B cell (primary cell): ENCODE results near the gene NPAS3. TPM values are rescaled to one million over a fixed set of nuclear protein-coding genes. Genes with fewer than 3 reads are reported as not detected.

ENCODE experiments used
- ATAC-seq: fragments of 200-7000 bp; cut with Tn5 transposase; one replicate; pipeline ENCODE4 v1.10.0; 2021; ENCODE audit warnings: low read depth, mild to moderate bottlenecking, moderate number of reproducible peaks, moderate library complexity
- CTCF ChIA-PET: fragments of 350-600 bp; sonication (Branson Sonifier 250); formaldehyde crosslinking; loops from one replicate; lab custom pipeline; 2021; ENCODE audit warnings: antibody characterized with exemption, inconsistent platforms; lab: Charles Lee
- POLR2A ChIA-PET: fragments of 350-600 bp; sonication (Branson Sonifier 250); formaldehyde crosslinking; loops from one replicate; lab custom pipeline; 2021; ENCODE audit warnings: antibody characterized with exemption; lab: Charles Lee
- DNase-seq: peaks from one replicate; pipeline ENCODE4 v3.0.0; 2013
- H2AFZ ChIP-seq: 2 replicates; pipeline ENCODE4 v1.6.1; 2012; ENCODE audit warnings: mild to moderate bottlenecking, low read depth, low read length; ENCODE audit not compliant: insufficient read depth, poor library complexity, severe bottlenecking
- H3K27ac ChIP-seq, 2 donors: 1 replicate in 1 of 2; 2 replicates in 1 of 2; pipeline ENCODE4 v1.5.1; 2012 to 2013; ENCODE audit warnings: low read length in 2 of 2, mild to moderate bottlenecking in 2 of 2, moderate library complexity in 1 of 2
- H3K27me3 ChIP-seq, 4 experiments: fragments of 200-600 bp in 1 of 4; sonication (generic) in 1 of 4; replicated peaks in 1 of 4; 1 replicate in 2 of 4; 2 replicates in 2 of 4; pipeline versions ENCODE4 v1.6.1 to v1.7.0; 2013 to 2016; ENCODE audit warnings: low read length in 3 of 4, mild to moderate bottlenecking in 2 of 4, mixed read lengths in 1 of 4, moderate library complexity in 1 of 4; ENCODE audit not compliant: insufficient read depth in 4 of 4, control insufficient read depth in 3 of 4; ENCODE audit errors: control extremely low read depth in 1 of 4
- H3K36me3 ChIP-seq, 2 experiments: replicated peaks in 1 of 2; 1 replicate in 1 of 2; 2 replicates in 1 of 2; pipeline versions ENCODE4 v1.6.1 to v1.7.1; 2013; ENCODE audit warnings: low read length in 1 of 2; ENCODE audit not compliant: insufficient read depth in 2 of 2, control insufficient read depth in 1 of 2; ENCODE audit errors: control extremely low read depth in 1 of 2, extremely low read depth in 1 of 2
- H3K4me1 ChIP-seq, 2 donors: fragments of 200-600 bp in 1 of 2; sonication (generic) in 1 of 2; 1 replicate in 1 of 2; 2 replicates in 1 of 2; pipeline versions ENCODE4 v1.5.1 to v1.6.1; 2013 to 2017; ENCODE audit warnings: low read length in 2 of 2; ENCODE audit not compliant: control insufficient read depth in 2 of 2, insufficient read depth in 2 of 2
- H3K4me2 ChIP-seq: replicated peaks from 2 replicates; pipeline ENCODE3; 2012; ENCODE audit warnings: mild to moderate bottlenecking, low read depth, low read length; ENCODE audit not compliant: poor library complexity, severe bottlenecking
- H3K4me3 ChIP-seq, 5 experiments: fragments of 200-600 bp in 1 of 5; sonication (generic) in 1 of 5; 1 replicate in 3 of 5; 2 replicates in 2 of 5; pipeline versions ENCODE4 v1.5.1 to v1.7.0; 2011 to 2016; ENCODE audit warnings: low read length in 4 of 5, mild to moderate bottlenecking in 4 of 5, low read depth in 2 of 5, control low read depth in 1 of 5, moderate library complexity in 1 of 5; ENCODE audit not compliant: insufficient read depth in 1 of 5; ENCODE audit errors: control extremely low read depth in 1 of 5, extremely low read depth in 1 of 5
- H3K79me2 ChIP-seq: fragments of 200-600 bp; sonication (generic); one replicate; pipeline ENCODE4 v1.6.0; 2016; ENCODE audit warnings: low read length; ENCODE audit not compliant: control insufficient read depth, insufficient read depth
- H3K9ac ChIP-seq: fragments of 200-600 bp; sonication (generic); 2 replicates; pipeline ENCODE4 v1.6.1; 2017; ENCODE audit warnings: mild to moderate bottlenecking, low read length, moderate library complexity
- H3K9me3 ChIP-seq, 3 donors: one replicate each; pipeline versions ENCODE4 v1.6.1 to v1.7.1; 2013; ENCODE audit warnings: low read length in 2 of 3; ENCODE audit not compliant: control insufficient read depth in 2 of 3, insufficient read depth in 1 of 3; ENCODE audit errors: control extremely low read depth in 1 of 3
- H4K20me1 ChIP-seq: 2 replicates; pipeline ENCODE4 v1.6.0; 2012; ENCODE audit warnings: mild to moderate bottlenecking, low read length; ENCODE audit not compliant: insufficient read depth, control insufficient read depth, poor library complexity, severe bottlenecking
- H3K27ac Mint-ChIP-seq: one replicate; pipeline ENCODE4 v1.8.0; 2021; ENCODE audit warnings: mixed read lengths
- H3K27me3 Mint-ChIP-seq: one replicate; pipeline ENCODE4 v1.8.0; 2021; ENCODE audit warnings: mixed read lengths
- H3K4me1 Mint-ChIP-seq: one replicate; pipeline ENCODE4 v1.8.0; 2021; ENCODE audit warnings: mixed read lengths
- H3K4me3 Mint-ChIP-seq: one replicate; pipeline ENCODE4 v1.8.0; 2021; ENCODE audit warnings: mixed read lengths
- H3K9me3 Mint-ChIP-seq: one replicate; pipeline ENCODE4 v1.8.0; 2022; ENCODE audit warnings: mixed read lengths; ENCODE audit not compliant: insufficient read depth
- EZH2 ChIP-seq: IDR thresholded peaks from 2 replicates; pipeline ENCODE4 v1.6.1; 2012; ENCODE audit warnings: borderline replicate concordance, low read depth, mild to moderate bottlenecking, moderate library complexity, low read length; ENCODE audit not compliant: insufficient read depth, poor library complexity, severe bottlenecking
- WGBS: methylation state at CpG from one replicate; pipeline ENCODE4 v1.1.5; 2013; ENCODE audit warnings: missing lambda C conversion rate; ENCODE audit not compliant: insufficient coverage; 5-methylcytosine and 5-hydroxymethylcytosine counted together
- intact Hi-C: fragments of 100-400 bp; cut with micrococcal nuclease; formaldehyde crosslinking; loops from one replicate; pipeline ENCODE4 v1.10.0; 2022
- polyA plus RNA-seq: library from polyadenylated mRNA; depleted of rRNA; stranded (reverse); fragments of >200 nt; gene quantifications from 2 replicates; pipeline ENCODE4 v1.2.3, GENCODE V29; 2012
- total RNA-seq, 2 donors: library from RNA; stranded (reverse); fragments of 120-200 nt in 1 of 2; gene quantifications; 1 replicate in 1 of 2; 2 replicates in 1 of 2; pipeline versions ENCODE4 v1.2.3 to v1.2.4, GENCODE V29; 2013 to 2022
- TF ChIP-seq, protein P1 (sequence below): fragments of 200-600 bp; IDR thresholded peaks from one replicate; pipeline ENCODE4 v1.8.0; 2022; ENCODE audit warnings: antibody characterized with exemption, mild to moderate bottlenecking

Gene NPAS3
- total and polyA plus RNA-seq, 2 donors (not counting 1 experiment from before 2014, with no cell fraction given), result not detected

DNA sequence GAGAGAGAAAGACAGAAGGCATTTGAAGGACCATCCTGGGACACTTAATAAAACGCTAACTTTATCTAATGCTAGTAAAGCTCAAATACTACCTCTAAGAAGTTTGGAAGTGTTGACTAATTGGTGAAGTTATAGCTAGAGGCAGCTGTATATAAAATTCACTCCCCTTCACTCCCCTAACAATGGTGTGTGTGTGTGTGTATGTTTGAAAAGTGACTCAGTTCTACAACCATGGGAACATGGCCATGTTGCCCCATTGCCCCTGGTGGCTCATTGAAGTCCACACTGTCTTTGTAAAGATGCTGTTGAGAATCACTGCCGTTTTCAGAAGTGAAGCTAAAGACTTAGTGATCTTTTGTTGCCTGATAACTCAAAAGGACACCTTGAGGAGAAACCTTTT is 262.4 kb downstream of the NPAS3 start:
- H3K27me3 Mint-ChIP-seq, result no peaks in the 10 kb centered on the region
- no peaks in the 10 kb centered on the region for H3K4me1 ChIP-seq

DNA sequence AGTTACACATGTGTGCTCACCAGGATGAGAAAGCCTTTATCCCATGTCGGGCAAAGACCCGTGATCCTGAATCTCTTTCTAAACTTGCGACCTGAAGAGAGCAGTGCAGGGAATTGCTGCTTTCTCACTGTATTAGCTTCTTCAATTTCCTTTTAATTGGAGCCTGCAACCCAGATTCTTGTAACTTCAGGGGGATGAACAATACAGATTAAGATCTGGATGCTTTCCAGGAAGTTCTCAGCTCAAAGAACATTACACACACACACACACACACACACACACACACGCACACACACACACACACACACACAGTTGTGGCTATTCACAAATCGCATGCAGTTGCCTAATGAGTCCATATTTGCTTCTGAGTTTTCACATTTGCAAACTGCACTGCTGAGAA is 268.3 kb downstream of the NPAS3 start:
- H3K9ac ChIP-seq, result no peak overlapping the region
- no peak for DNase-seq
- no peak overlapping the region for H2AFZ ChIP-seq
- no peaks in the 10 kb centered on the region for H4K20me1 ChIP-seq
- no peak overlapping the region for H3K4me3 ChIP-seq
- H3K27ac Mint-ChIP-seq, result no peak overlapping the region
- H3K4me1 Mint-ChIP-seq, result no peaks in the 10 kb centered on the region
- H3K4me1 ChIP-seq, result no peaks in the 10 kb centered on the region
- TF ChIP-seq, protein P1, sequence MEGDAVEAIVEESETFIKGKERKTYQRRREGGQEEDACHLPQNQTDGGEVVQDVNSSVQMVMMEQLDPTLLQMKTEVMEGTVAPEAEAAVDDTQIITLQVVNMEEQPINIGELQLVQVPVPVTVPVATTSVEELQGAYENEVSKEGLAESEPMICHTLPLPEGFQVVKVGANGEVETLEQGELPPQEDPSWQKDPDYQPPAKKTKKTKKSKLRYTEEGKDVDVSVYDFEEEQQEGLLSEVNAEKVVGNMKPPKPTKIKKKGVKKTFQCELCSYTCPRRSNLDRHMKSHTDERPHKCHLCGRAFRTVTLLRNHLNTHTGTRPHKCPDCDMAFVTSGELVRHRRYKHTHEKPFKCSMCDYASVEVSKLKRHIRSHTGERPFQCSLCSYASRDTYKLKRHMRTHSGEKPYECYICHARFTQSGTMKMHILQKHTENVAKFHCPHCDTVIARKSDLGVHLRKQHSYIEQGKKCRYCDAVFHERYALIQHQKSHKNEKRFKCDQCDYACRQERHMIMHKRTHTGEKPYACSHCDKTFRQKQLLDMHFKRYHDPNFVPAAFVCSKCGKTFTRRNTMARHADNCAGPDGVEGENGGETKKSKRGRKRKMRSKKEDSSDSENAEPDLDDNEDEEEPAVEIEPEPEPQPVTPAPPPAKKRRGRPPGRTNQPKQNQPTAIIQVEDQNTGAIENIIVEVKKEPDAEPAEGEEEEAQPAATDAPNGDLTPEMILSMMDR, result no peak
- H3K4me2 ChIP-seq, result no peak overlapping the region
- intact Hi-C loops, result no loop called here
- POLR2A ChIA-PET, result no interaction called here
- no peaks in the 10 kb centered on the region for H3K27me3 ChIP-seq
- no peaks in the 10 kb centered on the region for H3K36me3 ChIP-seq
- H3K4me3 Mint-ChIP-seq, result no peak overlapping the region
- CTCF ChIA-PET, result no interaction called here
- H3K27me3 Mint-ChIP-seq, result no peaks in the 10 kb centered on the region
- no peaks in the 10 kb centered on the region for H3K9me3 Mint-ChIP-seq
- WGBS, result 70% methylated on average over 4 of the region's 5 CpGs
- no peaks in the 10 kb centered on the region for H3K79me2 ChIP-seq
- H3K27ac ChIP-seq, result no peak overlapping the region
- H3K9me3 ChIP-seq, result no peaks in the 10 kb centered on the region
- ATAC-seq, result no peak

More for the DNA sequence above, 262.4 kb downstream of the NPAS3 start:
- no peak overlapping the region for H3K27ac Mint-ChIP-seq
- H3K9me3 Mint-ChIP-seq, result peaks cover 2% of the 10 kb centered on the region
- no peaks in the 10 kb centered on the region for H3K4me1 Mint-ChIP-seq
- Histone ChIP-seq H3K4me2 (no peak overlapping the region), H3K79me2 (no peaks in the 10 kb centered on the region), H4K20me1 (no peaks in the 10 kb centered on the region), H3K9ac (no peak overlapping the region), H3K27ac (no peak overlapping the region), H3K9me3 (peaks cover 0 to 15% (median 1%) of the 10 kb centered on the region in 3 donors), H3K27me3 (no peaks in the 10 kb centered on the region), H3K36me3 (no peaks in the 10 kb centered on the region), H2AFZ (no peak overlapping the region), H3K4me3 (no peak overlapping the region)
- no peak for ATAC-seq
- no peak overlapping the region for H3K4me3 Mint-ChIP-seq
- no peak for DNase-seq
- intact Hi-C loops, result no loop called here
- TF ChIP-seq EZH2, result no peak
- POLR2A ChIA-PET, result no interaction called here
- WGBS, result 100% methylated on average over 1 of the region's 2 CpGs
- CTCF ChIA-PET, result no interaction called here
